HepG2 (cell line): ENCODE data around the gene RPS13. TPM values are rescaled to one million over a fixed set of nuclear protein-coding genes. Genes with fewer than 3 reads are reported as not detected.
A peak's percentile ranks its signal among the peaks of the same experiment; 100 is the strongest.

Source experiments
- DNMT1 ChIP-seq: sonication (generic); formaldehyde crosslinking; IDR thresholded peaks from 2 replicates; pipeline ENCODE4 v1.5.1; 2020; ENCODE audit warnings: mild to moderate bottlenecking, missing genetic modification reagents
- EEA1 ChIP-seq: sonication (generic); formaldehyde crosslinking; IDR thresholded peaks from 2 replicates; pipeline ENCODE4 v1.5.1; 2020; ENCODE audit warnings: mild to moderate bottlenecking, missing genetic modification reagents, borderline replicate concordance
- EED ChIP-seq: sonication (generic); formaldehyde crosslinking; IDR thresholded peaks from 2 replicates; pipeline ENCODE4 v1.5.0; 2020; ENCODE audit warnings: mild to moderate bottlenecking, missing genetic modification reagents
- HOXA3 ChIP-seq: sonication (generic); formaldehyde crosslinking; IDR thresholded peaks from 2 replicates; pipeline ENCODE4 v1.5.0; 2020; ENCODE audit warnings: missing genetic modification reagents
- HOXA7 ChIP-seq: sonication (generic); formaldehyde crosslinking; IDR thresholded peaks from 2 replicates; pipeline ENCODE4 v1.8.1; 2022; ENCODE audit warnings: mild to moderate bottlenecking, missing genetic modification reagents, moderate library complexity
- MEF2D ChIP-seq: sonication (generic); formaldehyde crosslinking; IDR thresholded peaks from 2 replicates; pipeline ENCODE4 v1.5.1; 2020; ENCODE audit warnings: mild to moderate bottlenecking, missing genetic modification reagents
- MEIS2 ChIP-seq: sonication (generic); formaldehyde crosslinking; IDR thresholded peaks from 2 replicates; pipeline ENCODE4 v1.9.0; 2021; ENCODE audit warnings: mild to moderate bottlenecking, missing genetic modification reagents
- REL ChIP-seq: sonication (generic); formaldehyde crosslinking; conservative IDR thresholded peaks from 2 replicates; pipeline ENCODE4 v1.8.0; 2022; ENCODE audit warnings: mild to moderate bottlenecking, missing genetic modification reagents, moderate library complexity
- SAFB2 ChIP-seq: sonication (generic); formaldehyde crosslinking; IDR thresholded peaks from 2 replicates; pipeline ENCODE4 v1.5.1; 2020; ENCODE audit warnings: missing genetic modification reagents, low read depth, mild to moderate bottlenecking, borderline replicate concordance
- SOX6 ChIP-seq, 2 experiments: fragments of 450-650 bp in 1 of 2; sonication (generic) in 1 of 2; formaldehyde crosslinking in 1 of 2; IDR thresholded peaks; 2 replicates each; pipeline versions ENCODE4 v1.4.0 to v1.6.1; 2017 to 2020; ENCODE audit warnings: antibody characterized with exemption in 1 of 2, mild to moderate bottlenecking in 1 of 2, missing genetic modification reagents in 1 of 2
- WIZ ChIP-seq: sonication (generic); formaldehyde crosslinking; IDR thresholded peaks from 2 replicates; pipeline ENCODE4 v1.5.1; 2020; ENCODE audit warnings: mild to moderate bottlenecking, missing genetic modification reagents
- ZBTB20 ChIP-seq: sonication (generic); formaldehyde crosslinking; IDR thresholded peaks from 2 replicates; pipeline ENCODE4 v1.8.1; 2023; ENCODE audit warnings: missing genetic modification reagents, low read depth, mild to moderate bottlenecking, borderline replicate concordance
- ZBTB42 ChIP-seq: sonication (generic); formaldehyde crosslinking; IDR thresholded peaks from 2 replicates; pipeline ENCODE4 v1.5.0; 2020; ENCODE audit warnings: mild to moderate bottlenecking, missing genetic modification reagents
- ZNF263 ChIP-seq: sonication (generic); formaldehyde crosslinking; IDR thresholded peaks from 2 replicates; pipeline ENCODE4 v1.4.0; 2020; ENCODE audit warnings: missing genetic modification reagents
- ZSCAN21 ChIP-seq: sonication (generic); formaldehyde crosslinking; IDR thresholded peaks from 2 replicates; pipeline ENCODE4 v1.8.0; 2022; ENCODE audit warnings: mild to moderate bottlenecking, missing genetic modification reagents, moderate library complexity, borderline replicate concordance
- polyA plus RNA-seq, 8 experiments: library from polyadenylated mRNA; depleted of rRNA in 3 of 8; stranded (reverse) in 7 of 8; unstranded in 1 of 8; fragments of >200 nt; fragmentation: Illumina TruSeq in 4 of 8; extraction: Trizol in 4 of 8; gene quantifications; 2 replicates each; pipeline versions ENCODE4 v1.2.1 to v1.2.3, GENCODE V29; 2011 to 2016; ENCODE audit warnings: low read depth in 4 of 8, missing spikeins in 1 of 8, mixed read lengths in 1 of 8; ENCODE audit not compliant: insufficient read depth in 1 of 8
- total RNA-seq, 5 experiments: library from RNA; depleted of rRNA; stranded (reverse); fragments of >200 nt; fragmentation: Illumina TruSeq; extraction: Trizol; gene quantifications; 2 replicates each; pipeline ENCODE4 v1.2.3, GENCODE V29; 2016; ENCODE audit warnings: low read depth in 1 of 5
- TF ChIP-seq, protein P1 (sequence below): sonication (generic); formaldehyde crosslinking; IDR thresholded peaks from 2 replicates; pipeline ENCODE4 v1.8.0; 2022; ENCODE audit warnings: missing genetic modification reagents, mild to moderate bottlenecking, borderline replicate concordance
- TF ChIP-seq, protein P2 (sequence below): sonication (generic); formaldehyde crosslinking; IDR thresholded peaks from one replicate; pipeline ENCODE4 v1.5.1; 2020; ENCODE audit warnings: mild to moderate bottlenecking, missing genetic modification reagents; ENCODE audit errors: not compliant biosample characterization

RPS13 gene
- total and polyA plus RNA-seq, 2 of the 13 experiments (the other 11 are each of a cell fraction or from before 2014, with no cell fraction given): 1,542 to 2,245 TPM

DNA sequence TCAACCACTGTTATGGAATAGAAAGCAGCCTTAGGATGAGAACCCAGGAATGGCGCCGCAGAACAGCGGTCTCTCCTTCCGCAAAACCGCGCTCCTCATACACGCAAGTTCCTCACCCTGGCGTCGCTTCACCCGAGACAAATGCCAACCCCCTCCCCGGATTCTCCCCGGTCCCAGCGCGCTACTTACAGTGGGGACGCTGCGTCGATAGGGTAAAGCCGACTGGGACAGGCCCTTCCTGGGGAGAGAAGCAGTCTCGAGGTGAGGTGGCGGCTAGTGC is 287 bp downstream of the RPS13 start (continued):
- TF ChIP-seq ZBTB42: peak; percentile 76; the same call in 1 of the 2 replicates
- TF ChIP-seq HOXA7 (CRISPR knock-in tag): no peak; the same call in 1 of the 2 replicates
- TF ChIP-seq, protein P1, sequence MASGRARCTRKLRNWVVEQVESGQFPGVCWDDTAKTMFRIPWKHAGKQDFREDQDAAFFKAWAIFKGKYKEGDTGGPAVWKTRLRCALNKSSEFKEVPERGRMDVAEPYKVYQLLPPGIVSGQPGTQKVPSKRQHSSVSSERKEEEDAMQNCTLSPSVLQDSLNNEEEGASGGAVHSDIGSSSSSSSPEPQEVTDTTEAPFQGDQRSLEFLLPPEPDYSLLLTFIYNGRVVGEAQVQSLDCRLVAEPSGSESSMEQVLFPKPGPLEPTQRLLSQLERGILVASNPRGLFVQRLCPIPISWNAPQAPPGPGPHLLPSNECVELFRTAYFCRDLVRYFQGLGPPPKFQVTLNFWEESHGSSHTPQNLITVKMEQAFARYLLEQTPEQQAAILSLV: no peak
- TF ChIP-seq, protein P2, sequence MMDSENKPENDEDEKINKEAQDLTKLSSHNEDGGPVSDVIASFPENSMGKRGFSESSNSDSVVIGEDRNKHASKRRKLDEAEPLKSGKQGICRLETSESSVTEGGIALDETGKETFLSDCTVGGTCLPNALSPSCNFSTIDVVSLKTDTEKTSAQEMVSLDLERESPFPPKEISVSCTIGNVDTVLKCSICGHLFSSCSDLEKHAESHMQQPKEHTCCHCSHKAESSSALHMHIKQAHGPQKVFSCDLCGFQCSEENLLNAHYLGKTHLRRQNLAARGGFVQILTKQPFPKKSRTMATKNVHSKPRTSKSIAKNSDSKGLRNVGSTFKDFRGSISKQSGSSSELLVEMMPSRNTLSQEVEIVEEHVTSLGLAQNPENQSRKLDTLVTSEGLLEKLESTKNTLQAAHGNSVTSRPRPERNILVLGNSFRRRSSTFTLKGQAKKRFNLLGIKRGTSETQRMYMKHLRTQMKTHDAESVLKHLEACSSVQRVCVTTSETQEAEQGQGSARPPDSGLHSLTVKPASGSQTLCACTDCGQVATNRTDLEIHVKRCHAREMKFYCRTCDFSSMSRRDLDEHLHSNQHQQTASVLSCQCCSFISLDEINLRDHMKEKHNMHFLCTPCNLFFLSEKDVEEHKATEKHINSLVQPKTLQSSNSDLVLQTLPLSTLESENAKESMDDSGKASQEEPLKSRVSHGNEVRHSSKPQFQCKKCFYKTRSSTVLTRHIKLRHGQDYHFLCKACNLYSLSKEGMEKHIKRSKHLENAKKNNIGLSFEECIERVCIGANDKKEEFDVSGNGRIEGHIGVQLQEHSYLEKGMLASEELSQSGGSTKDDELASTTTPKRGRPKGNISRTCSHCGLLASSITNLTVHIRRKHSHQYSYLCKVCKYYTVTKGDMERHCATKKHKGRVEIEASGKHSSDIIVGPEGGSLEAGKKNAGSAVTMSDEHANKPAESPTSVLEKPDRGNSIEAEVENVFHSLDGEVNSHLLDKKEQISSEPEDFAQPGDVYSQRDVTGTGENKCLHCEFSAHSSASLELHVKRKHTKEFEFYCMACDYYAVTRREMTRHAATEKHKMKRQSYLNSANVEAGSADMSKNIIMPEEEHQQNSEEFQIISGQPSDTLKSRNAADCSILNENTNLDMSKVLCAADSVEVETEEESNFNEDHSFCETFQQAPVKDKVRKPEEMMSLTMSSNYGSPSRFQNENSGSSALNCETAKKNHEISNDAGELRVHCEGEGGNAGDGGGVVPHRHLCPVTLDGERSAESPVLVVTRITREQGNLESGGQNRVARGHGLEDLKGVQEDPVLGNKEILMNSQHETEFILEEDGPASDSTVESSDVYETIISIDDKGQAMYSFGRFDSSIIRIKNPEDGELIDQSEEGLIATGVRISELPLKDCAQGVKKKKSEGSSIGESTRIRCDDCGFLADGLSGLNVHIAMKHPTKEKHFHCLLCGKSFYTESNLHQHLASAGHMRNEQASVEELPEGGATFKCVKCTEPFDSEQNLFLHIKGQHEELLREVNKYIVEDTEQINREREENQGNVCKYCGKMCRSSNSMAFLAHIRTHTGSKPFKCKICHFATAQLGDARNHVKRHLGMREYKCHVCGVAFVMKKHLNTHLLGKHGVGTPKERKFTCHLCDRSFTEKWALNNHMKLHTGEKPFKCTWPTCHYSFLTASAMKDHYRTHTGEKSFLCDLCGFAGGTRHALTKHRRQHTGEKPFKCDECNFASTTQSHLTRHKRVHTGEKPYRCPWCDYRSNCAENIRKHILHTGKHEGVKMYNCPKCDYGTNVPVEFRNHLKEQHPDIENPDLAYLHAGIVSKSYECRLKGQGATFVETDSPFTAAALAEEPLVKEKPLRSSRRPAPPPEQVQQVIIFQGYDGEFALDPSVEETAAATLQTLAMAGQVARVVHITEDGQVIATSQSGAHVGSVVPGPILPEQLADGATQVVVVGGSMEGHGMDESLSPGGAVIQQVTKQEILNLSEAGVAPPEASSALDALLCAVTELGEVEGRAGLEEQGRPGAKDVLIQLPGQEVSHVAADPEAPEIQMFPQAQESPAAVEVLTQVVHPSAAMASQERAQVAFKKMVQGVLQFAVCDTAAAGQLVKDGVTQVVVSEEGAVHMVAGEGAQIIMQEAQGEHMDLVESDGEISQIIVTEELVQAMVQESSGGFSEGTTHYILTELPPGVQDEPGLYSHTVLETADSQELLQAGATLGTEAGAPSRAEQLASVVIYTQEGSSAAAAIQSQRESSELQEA (CRISPR knock-in tag): peak; percentile 28
- 0 out of 2 replicates have a peak, but pooled peaks have one; percentile 19 for TF ChIP-seq ZBTB20 (CRISPR knock-in tag)
- TF ChIP-seq MEIS2 (CRISPR knock-in tag): no peak
- 0 out of 2 replicates have a peak, but pooled peaks have one; percentile 30 for TF ChIP-seq WIZ
- TF ChIP-seq REL (CRISPR knock-in tag): 0 out of 2 replicates have a peak, but pooled peaks have one; percentile 5
- TF ChIP-seq ZNF263 (CRISPR knock-in tag): 0 out of 2 replicates have a peak, but pooled peaks have one; percentile 7
- TF ChIP-seq SOX6 (IDR thresholded peaks at IDR 0.05): no peak
- 0 out of 2 replicates have a peak, but pooled peaks have one; percentile 7 for TF ChIP-seq SOX6 (CRISPR knock-in tag; IDR thresholded peaks at IDR 0.05)
- TF ChIP-seq EED (CRISPR knock-in tag): peak; percentile 66; the same call in 1 of the 2 replicates
- TF ChIP-seq MEF2D: no peak
- TF ChIP-seq EEA1: 0 out of 2 replicates have a peak, but pooled peaks have one; percentile 46
- peak; percentile 69; the same call in 1 of the 2 replicates for TF ChIP-seq SAFB2 (CRISPR knock-in tag)
- TF ChIP-seq HOXA3 (CRISPR knock-in tag): no peak
- peak; percentile 22; the same call in 1 of the 2 replicates for TF ChIP-seq ZSCAN21
- peak; percentile 32; the same call in 1 of the 2 replicates for TF ChIP-seq DNMT1
